Stimulated activated CD4-positive, alpha-beta T cell treated with anti-CD3 and anti-CD28 coated beads, Interleukin-4, amount 100 ng/mL, for 1 hour (primary cell): ENCODE results near the gene HDDC3.

Experiments used
- DNase-seq: peaks from one replicate; pipeline ENCODE4 v3.0.0-alpha.2; 2020

HDDC3 gene

GRCh38 chr15:90953947-90954711 is 21.8 kb upstream of the HDDC3 start:
- no peak for DNase-seq

- DNase-seq, result no peak
These were observed 20.7 kb upstream of the HDDC3 start for GRCh38 chr15:90952901-90953677.

GRCh38 chr15:90950676-90951075 is 18.3 kb upstream of the HDDC3 start:
- DNase-seq, result no peak

GRCh38 chr15:90949979-90950675 is 17.8 kb upstream of the HDDC3 start:
- DNase-seq, result no peak

- no peak for DNase-seq
These were observed 16.2 kb upstream of the HDDC3 start for GRCh38 chr15:90948506-90948905.

GRCh38 chr15:90947577-90948357 is 15.4 kb upstream of the HDDC3 start:
- DNase-seq, result no peak

GRCh38 chr15:90946941-90947576 is 14.7 kb upstream of the HDDC3 start:
- DNase-seq, result no peak

GRCh38 chr15:90946538-90946937 is 14.2 kb upstream of the HDDC3 start:
- DNase-seq, result no peak

- no peak for DNase-seq
These were observed 12.7 kb upstream of the HDDC3 start for GRCh38 chr15:90945091-90945490.

GRCh38 chr15:90942354-90943120 is 10.2 kb upstream of the HDDC3 start:
- no peak for DNase-seq

- DNase-seq, result no peak
These were observed 8.7 kb upstream of the HDDC3 start for GRCh38 chr15:90941038-90941437.

GRCh38 chr15:90939756-90940155 is 7.4 kb upstream of the HDDC3 start:
- no peak for DNase-seq

- DNase-seq, result no peak
These were observed 5.9 kb upstream of the HDDC3 start for GRCh38 chr15:90938261-90938660.

- DNase-seq, result no peak
These were observed 4.5 kb upstream of the HDDC3 start for GRCh38 chr15:90936823-90937222.

- peak; percentile 99 for DNase-seq
These were observed 2.8 kb upstream of the HDDC3 start, which contains the start of gene UNC45A for GRCh38 chr15:90934949-90935751. Gene UNC45A, plus strand, starts transcription at chr15:90935285. Its CDS starts 40 bp downstream, at chr15:90935325.

- peak; percentile 87 for DNase-seq
These were observed 2.1 kb upstream of the HDDC3 start for GRCh38 chr15:90934256-90934948.

- no peak for DNase-seq
These were observed 952 bp upstream of the HDDC3 start for GRCh38 chr15:90933301-90933700.

GRCh38 chr15:90932660-90932991 is 277 bp upstream of the HDDC3 start:
- DNase-seq, result no peak

- no peak for DNase-seq
These were observed 848 bp downstream of the HDDC3 start for GRCh38 chr15:90931575-90931827.

- DNase-seq, result no peak
These were observed 1.3 kb downstream of the HDDC3 start for GRCh38 chr15:90930861-90931574.
